GM18505 (cell line): ENCODE measurements around the gene CLPTM1.
"Not testable (repeated sequence)": the region's sequence is repeated elsewhere in the genome, so short reads cannot be mapped to it uniquely, and the experiment has no call there.

ENCODE experiments used
- ATAC-seq: cut with Tn5 transposase; IDR thresholded peaks from one replicate; pipeline ENCODE4 v1.9.1; 2021; ENCODE audit not compliant: unreplicated experiment
- POLR2A ChIP-seq: IDR thresholded peaks from 4 replicates; pipeline ENCODE4 v1.6.1; 2011; ENCODE audit warnings: borderline replicate concordance; ENCODE audit not compliant: insufficient read depth, insufficient read length; ENCODE audit errors: extremely low read depth

Gene CLPTM1

DNA sequence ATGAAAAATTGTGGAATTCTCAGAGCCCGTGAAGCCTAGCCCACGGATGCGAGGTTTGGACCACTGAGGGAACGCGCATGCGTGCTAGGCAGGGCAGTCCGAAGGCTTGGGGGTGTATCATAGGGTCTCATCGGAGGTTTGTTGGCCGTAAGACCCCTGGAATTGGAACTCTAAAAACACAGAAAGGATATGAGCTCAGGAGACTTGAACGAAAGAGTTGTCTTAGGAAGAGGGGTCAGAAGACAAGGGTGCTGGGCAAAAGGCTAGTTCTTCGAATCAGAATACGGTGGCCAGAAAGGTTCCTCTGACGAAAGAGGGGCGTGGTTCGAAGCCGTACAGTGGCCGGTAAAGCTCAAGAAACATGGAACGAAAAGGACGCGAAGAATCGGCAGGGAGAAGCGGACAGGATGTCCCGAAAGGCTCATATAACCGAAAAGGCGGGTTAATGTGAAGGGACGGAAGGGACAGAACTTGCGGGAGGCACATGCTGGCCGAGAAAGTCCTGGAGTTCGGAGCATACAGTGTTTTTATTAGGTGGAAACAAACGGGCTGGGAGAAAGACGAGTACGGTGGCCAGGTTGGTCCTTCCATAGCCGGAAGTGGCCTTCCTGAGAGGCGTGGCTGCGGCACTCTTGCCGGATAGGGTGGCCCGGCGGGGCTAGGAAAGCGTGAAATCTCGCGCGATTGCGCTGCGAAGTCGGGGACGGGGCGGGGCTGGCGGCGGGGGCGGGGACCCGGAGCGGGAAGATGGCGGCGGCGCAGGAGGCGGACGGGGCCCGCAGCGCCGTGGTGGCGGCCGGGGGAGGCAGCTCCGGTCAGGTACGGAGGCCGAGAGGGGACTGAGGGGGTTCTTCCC is at the start of gene CLPTM1:
TSS of gene CLPTM1 (plus strand) at position 732 of the 856 bp plus-strand sequence. CDS start at position 748, 16 bp downstream.
- peak; percentile 93 for TF ChIP-seq POLR2A
- ATAC-seq: peak; percentile 66

DNA sequence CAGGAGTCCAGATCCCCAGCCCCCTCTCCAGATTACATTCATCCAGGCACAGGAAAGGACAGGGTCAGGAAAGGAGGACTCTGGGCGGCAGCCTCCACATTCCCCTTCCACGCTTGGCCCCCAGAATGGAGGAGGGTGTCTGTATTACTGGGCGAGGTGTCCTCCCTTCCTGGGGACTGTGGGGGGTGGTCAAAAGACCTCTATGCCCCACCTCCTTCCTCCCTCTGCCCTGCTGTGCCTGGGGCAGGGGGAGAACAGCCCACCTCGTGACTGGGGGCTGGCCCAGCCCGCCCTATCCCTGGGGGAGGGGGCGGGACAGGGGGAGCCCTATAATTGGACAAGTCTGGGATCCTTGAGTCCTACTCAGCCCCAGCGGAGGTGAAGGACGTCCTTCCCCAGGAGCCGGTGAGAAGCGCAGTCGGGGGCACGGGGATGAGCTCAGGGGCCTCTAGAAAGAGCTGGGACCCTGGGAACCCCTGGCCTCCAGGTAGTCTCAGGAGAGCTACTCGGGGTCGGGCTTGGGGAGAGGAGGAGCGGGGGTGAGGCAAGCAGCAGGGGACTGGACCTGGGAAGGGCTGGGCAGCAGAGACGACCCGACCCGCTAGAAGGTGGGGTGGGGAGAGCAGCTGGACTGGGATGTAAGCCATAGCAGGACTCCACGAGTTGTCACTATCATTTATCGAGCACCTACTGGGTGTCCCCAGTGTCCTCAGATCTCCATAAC is 49.6 kb upstream of the CLPTM1 start, which contains the start of gene APOE:
TSS of gene APOE (plus strand) at position 360 of the 724 bp plus-strand sequence. CDS start 829 bp downstream, outside the sequence.
- no peak for TF ChIP-seq POLR2A
- no peak for ATAC-seq

GRCh38 chr19:44907613-44908012 is 47.6 kb upstream of the CLPTM1 start:
- ATAC-seq: no peak
- TF ChIP-seq POLR2A: no peak

- TF ChIP-seq POLR2A: no peak
- ATAC-seq: no peak
These were observed 46.9 kb upstream of the CLPTM1 start for GRCh38 chr19:44908074-44908835.

GRCh38 chr19:44908836-44909261 is 46.3 kb upstream of the CLPTM1 start:
- TF ChIP-seq POLR2A: no peak
- no peak for ATAC-seq

DNA sequence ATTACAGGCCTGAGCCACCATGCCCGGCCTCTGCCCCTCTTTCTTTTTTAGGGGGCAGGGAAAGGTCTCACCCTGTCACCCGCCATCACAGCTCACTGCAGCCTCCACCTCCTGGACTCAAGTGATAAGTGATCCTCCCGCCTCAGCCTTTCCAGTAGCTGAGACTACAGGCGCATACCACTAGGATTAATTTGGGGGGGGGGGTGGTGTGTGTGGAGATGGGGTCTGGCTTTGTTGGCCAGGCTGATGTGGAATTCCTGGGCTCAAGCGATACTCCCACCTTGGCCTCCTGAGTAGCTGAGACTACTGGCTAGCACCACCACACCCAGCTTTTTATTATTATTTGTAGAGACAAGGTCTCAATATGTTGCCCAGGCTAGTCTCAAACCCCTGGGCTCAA is 45.4 kb upstream of the CLPTM1 start:
- TF ChIP-seq POLR2A: no peak
- ATAC-seq: no peak

- ATAC-seq: not testable (repeated sequence)
These were observed 43.3 kb upstream of the CLPTM1 start for GRCh38 chr19:44911896-44912295.

DNA sequence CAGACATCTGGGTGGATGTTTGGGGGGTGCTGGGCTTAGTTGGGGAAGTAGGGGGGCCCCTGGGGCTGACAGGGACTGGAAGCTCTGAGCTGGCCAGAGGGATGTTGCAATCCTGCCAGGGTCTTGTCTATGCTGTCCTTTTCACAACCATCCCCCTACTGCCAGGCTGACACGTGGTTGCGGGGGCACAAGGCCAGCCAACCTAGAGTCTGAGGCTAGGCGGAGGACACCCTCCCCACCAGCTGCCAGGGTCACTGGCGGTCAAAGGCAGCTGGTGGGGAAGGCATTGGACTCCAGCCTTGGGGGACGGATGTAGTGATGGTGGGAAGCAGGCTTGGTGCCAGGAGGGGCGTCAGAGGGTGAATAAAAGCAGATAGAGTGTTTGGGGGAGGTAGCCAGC is 42.3 kb upstream of the CLPTM1 start:
- ATAC-seq: no peak

GRCh38 chr19:44913512-44914432 is 41.4 kb upstream of the CLPTM1 start:
- not testable (repeated sequence) for ATAC-seq

More for the DNA sequence above, 42.3 kb upstream of the CLPTM1 start:
- TF ChIP-seq POLR2A: no peak

GRCh38 chr19:44914433-44915206 is 40.6 kb upstream of the CLPTM1 start, which contains the start of gene APOC1:
APOC1 (plus strand) TSS chr19:44914608; CDS start chr19:44914892, 284 bp downstream.
- peak; percentile 86 for ATAC-seq

DNA sequence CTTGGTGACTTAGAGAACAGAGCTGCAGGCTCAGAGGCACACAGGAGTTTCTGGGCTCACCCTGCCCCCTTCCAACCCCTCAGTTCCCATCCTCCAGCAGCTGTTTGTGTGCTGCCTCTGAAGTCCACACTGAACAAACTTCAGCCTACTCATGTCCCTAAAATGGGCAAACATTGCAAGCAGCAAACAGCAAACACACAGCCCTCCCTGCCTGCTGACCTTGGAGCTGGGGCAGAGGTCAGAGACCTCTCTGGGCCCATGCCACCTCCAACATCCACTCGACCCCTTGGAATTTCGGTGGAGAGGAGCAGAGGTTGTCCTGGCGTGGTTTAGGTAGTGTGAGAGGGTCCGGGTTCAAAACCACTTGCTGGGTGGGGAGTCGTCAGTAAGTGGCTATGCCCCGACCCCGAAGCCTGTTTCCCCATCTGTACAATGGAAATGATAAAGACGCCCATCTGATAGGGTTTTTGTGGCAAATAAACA is 30.9 kb upstream of the CLPTM1 start:
- no peak for ATAC-seq
- TF ChIP-seq POLR2A: no peak

- no peak for ATAC-seq
- no peak for TF ChIP-seq POLR2A
These were observed 29.9 kb upstream of the CLPTM1 start for GRCh38 chr19:44925114-44925891.

- not testable (repeated sequence) for ATAC-seq
These were observed 28.7 kb upstream of the CLPTM1 start for GRCh38 chr19:44926245-44927077.
